ENCODE data around the gene SLC2A1.
A peak's percentile ranks its signal among the peaks of the same experiment; 100 is the strongest.

The SLC2A1 gene

GRCh38 chr1:42958488-42959319, at the start of gene SLC2A1:
SLC2A1 (minus strand) TSS chr1:42958868; CDS start chr1:42958651, 217 bp downstream.
- DNase-seq (ENCODE audit: low spot score), result peak; percentile 85

- no peak for DNase-seq (ENCODE audit: low spot score)
Measured at GRCh38 chr1:43007377-43008114, 48.9 kb upstream of the SLC2A1 start.

GRCh38 chr1:43005460-43006361, 47.0 kb upstream of the SLC2A1 start:
- DNase-seq (ENCODE audit: low spot score), result no peak

GRCh38 chr1:43004587-43005459, 46.2 kb upstream of the SLC2A1 start:
- DNase-seq (ENCODE audit: low spot score), result no peak

GRCh38 chr1:43002766-43003165, 44.1 kb upstream of the SLC2A1 start:
- no peak for DNase-seq (ENCODE audit: low spot score)

GRCh38 chr1:43002116-43002515, 43.4 kb upstream of the SLC2A1 start:
- DNase-seq (ENCODE audit: low spot score), result no peak

- no peak for DNase-seq (ENCODE audit: low spot score)
Measured at GRCh38 chr1:43001434-43001833, 42.8 kb upstream of the SLC2A1 start.

- no peak for DNase-seq (ENCODE audit: low spot score)
Measured at GRCh38 chr1:43000271-43000670, 41.6 kb upstream of the SLC2A1 start.

GRCh38 chr1:42999308-42999707, 40.6 kb upstream of the SLC2A1 start:
- DNase-seq (ENCODE audit: low spot score), result no peak

GRCh38 chr1:42998386-42998785, 39.7 kb upstream of the SLC2A1 start:
- DNase-seq (ENCODE audit: low spot score), result no peak

GRCh38 chr1:42996384-42996970, 37.8 kb upstream of the SLC2A1 start:
- DNase-seq (ENCODE audit: low spot score), result no peak

GRCh38 chr1:42993502-42994136, 35.0 kb upstream of the SLC2A1 start:
- DNase-seq (ENCODE audit: low spot score), result no peak

GRCh38 chr1:42992054-42992571, 33.4 kb upstream of the SLC2A1 start:
- no peak for DNase-seq (ENCODE audit: low spot score)

- DNase-seq (ENCODE audit: low spot score), result no peak
Measured at GRCh38 chr1:42990757-42991346, 32.2 kb upstream of the SLC2A1 start.

- no peak for DNase-seq (ENCODE audit: low spot score)
Measured at GRCh38 chr1:42983693-42984092, 25.0 kb upstream of the SLC2A1 start.

- no peak for DNase-seq (ENCODE audit: low spot score)
Measured at GRCh38 chr1:42983253-42983652, 24.6 kb upstream of the SLC2A1 start.

- DNase-seq (ENCODE audit: low spot score), result no peak
Measured at GRCh38 chr1:42982641-42983040, 24.0 kb upstream of the SLC2A1 start.

- no peak for DNase-seq (ENCODE audit: low spot score)
Measured at GRCh38 chr1:42981871-42982270, 23.2 kb upstream of the SLC2A1 start.

GRCh38 chr1:42981255-42981805, 22.7 kb upstream of the SLC2A1 start:
- DNase-seq (ENCODE audit: low spot score), result no peak
